SK-N-SH (cell line): ENCODE results near the gene GCA.

Experiments
- FOXJ3 ChIP-seq: sonication (generic); formaldehyde crosslinking; IDR thresholded peaks from 2 replicates; pipeline ENCODE4 v1.5.1; 2020; ENCODE audit warnings: mild to moderate bottlenecking, missing genetic modification reagents
- POLR2AphosphoS5 ChIP-seq: IDR thresholded peaks from 2 replicates; pipeline ENCODE4 v1.6.1; 2012; ENCODE audit warnings: low read depth, low read length
- YY1 ChIP-seq: IDR thresholded peaks from 2 replicates; pipeline ENCODE4 v1.4.0; 2012; ENCODE audit warnings: low read depth, mild to moderate bottlenecking
- TF ChIP-seq, protein P1 (sequence below): fragments of 200-600 bp; sonication (generic); IDR thresholded peaks from 2 replicates; pipeline ENCODE4 v1.6.1; 2017; ENCODE audit warnings: antibody characterized with exemption, mild to moderate bottlenecking, moderate library complexity
- TF ChIP-seq, protein P2 (sequence below): IDR thresholded peaks from 2 replicates; pipeline ENCODE4 v1.4.0; 2012; ENCODE audit warnings: low read depth
- TF ChIP-seq, protein P3 (sequence below): fragments of 150-350 bp; IDR thresholded peaks from 2 replicates; pipeline ENCODE4 v1.6.1; 2017; ENCODE audit warnings: antibody characterized with exemption, low read length, low read depth, borderline replicate concordance

DNA sequence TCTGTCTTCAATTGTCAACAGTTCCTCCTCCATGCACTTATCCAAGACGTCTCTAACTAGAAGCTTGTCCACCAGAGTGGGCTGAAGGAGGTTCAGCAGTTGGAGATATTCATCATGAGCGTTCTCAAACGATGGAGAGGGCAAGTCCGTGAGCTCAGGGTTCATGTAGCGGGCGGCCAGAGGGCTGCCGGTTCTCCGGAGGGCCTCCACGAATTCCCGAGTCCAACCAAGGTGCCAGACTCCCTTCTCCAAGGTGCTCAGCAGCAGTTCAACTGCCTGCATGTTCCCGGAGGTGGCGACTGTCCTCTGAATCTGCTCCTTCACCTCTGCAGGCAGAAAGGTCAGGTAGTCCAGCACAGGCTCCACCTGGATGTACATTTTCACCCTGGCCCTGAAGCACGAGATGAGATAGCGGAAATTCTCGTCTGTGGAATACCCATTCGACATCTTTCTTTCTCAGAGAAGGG lies 26.0 kb upstream of the GCA start:
- TF ChIP-seq, protein P1, sequence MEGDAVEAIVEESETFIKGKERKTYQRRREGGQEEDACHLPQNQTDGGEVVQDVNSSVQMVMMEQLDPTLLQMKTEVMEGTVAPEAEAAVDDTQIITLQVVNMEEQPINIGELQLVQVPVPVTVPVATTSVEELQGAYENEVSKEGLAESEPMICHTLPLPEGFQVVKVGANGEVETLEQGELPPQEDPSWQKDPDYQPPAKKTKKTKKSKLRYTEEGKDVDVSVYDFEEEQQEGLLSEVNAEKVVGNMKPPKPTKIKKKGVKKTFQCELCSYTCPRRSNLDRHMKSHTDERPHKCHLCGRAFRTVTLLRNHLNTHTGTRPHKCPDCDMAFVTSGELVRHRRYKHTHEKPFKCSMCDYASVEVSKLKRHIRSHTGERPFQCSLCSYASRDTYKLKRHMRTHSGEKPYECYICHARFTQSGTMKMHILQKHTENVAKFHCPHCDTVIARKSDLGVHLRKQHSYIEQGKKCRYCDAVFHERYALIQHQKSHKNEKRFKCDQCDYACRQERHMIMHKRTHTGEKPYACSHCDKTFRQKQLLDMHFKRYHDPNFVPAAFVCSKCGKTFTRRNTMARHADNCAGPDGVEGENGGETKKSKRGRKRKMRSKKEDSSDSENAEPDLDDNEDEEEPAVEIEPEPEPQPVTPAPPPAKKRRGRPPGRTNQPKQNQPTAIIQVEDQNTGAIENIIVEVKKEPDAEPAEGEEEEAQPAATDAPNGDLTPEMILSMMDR: no peak
- TF ChIP-seq YY1 (no peak), FOXJ3 (CRISPR knock-in tag) (no peak), POLR2AphosphoS5 (no peak)
- TF ChIP-seq, protein P2, sequence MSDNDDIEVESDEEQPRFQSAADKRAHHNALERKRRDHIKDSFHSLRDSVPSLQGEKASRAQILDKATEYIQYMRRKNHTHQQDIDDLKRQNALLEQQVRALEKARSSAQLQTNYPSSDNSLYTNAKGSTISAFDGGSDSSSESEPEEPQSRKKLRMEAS: no peak
- TF ChIP-seq, protein P3, sequence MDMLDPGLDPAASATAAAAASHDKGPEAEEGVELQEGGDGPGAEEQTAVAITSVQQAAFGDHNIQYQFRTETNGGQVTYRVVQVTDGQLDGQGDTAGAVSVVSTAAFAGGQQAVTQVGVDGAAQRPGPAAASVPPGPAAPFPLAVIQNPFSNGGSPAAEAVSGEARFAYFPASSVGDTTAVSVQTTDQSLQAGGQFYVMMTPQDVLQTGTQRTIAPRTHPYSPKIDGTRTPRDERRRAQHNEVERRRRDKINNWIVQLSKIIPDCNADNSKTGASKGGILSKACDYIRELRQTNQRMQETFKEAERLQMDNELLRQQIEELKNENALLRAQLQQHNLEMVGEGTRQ: no peak
